NAMALWA (cell line): ENCODE data around the gene EXOC4.

Source experiments
- DNase-seq: peaks from one replicate; pipeline ENCODE4 v3.0.0-alpha.2; 2015; ENCODE audit warnings: low spot score

Gene EXOC4

GRCh38 chr7:133674079-133674763, 421.3 kb downstream of the EXOC4 start:
- DNase-seq: no peak

GRCh38 chr7:133675510-133676218, 422.8 kb downstream of the EXOC4 start:
- DNase-seq: no peak

DNA sequence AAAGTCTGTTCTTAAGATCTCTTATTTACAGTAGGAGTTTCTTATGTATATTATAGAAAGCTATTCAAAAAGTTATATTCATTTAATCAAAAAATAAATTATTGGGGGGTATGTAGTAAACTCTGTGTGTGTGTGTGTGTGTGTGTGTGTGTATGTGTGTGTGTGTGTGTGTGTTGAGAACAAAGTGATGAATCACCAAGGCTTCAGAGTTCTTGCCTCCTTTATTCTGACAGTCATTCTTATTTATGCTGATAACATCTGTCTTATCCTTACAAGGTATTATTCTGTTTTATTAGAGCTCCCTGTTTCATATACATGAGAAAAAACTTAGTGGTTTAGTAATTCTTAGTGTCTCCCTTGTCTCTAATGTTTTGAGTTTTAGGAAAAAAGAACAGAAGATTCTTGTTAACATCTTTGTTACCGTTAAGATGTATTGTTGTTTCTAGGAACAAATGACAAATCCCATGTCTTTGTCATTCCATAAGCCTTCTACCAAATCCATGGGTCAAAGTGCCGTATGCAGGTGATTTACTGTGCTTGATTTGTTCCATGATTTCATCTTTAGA, 424.0 kb downstream of the EXOC4 start:
- no peak for DNase-seq

DNA sequence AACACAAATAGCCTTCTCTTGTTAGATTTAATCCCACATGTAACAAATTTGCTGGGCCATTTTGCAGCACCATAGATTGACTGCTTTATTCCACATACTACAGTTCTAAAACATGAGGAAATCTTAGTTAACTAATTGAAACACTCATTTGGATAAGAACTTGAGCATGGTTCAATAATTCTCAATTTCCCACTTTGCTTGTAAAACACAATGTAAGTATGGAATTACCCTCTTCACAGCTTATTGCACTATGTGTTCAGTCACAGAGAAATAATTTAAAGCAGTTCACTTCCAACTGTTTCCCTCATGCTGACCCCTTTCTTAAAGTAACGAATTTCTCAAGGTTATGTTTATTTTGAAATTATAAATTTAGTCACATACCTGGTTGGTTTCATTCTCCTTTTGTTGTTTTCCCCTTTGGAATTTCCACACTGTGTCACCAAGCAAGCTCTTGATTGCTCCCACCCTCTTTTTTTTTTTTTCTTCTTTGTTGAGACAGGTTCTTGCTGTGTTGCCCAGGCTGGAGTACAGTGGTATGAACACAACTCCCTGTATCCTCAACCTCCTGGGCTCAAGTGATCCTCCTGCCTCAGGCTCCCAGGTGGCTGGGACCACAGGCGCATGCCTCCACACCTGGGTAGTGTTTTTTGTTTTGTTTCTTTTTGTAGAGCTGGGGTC, 425.4 kb downstream of the EXOC4 start:
- no peak for DNase-seq

DNA sequence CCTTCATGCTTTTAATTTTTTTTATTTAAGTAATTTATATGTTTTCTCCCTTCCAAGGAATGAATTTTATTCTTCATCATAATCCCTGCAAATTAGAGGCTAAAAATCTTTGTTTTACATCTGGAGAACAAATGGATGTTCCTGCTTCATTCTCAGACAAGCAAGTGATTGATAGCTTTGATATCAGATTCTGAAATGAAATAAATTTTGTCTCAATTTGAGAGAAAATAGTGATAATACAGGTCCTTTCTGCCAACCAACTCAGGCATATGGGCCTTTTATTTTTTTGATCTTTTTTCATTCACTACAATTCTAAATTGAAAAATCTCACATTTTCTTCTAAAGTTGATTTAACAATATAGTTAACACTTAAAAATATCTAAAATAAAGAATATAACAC, 427.1 kb downstream of the EXOC4 start:
- DNase-seq: no peak

GRCh38 chr7:133681529-133681928, 428.7 kb downstream of the EXOC4 start:
- no peak for DNase-seq

- DNase-seq: no peak
Observed at GRCh38 chr7:133682364-133683181, 429.7 kb downstream of the EXOC4 start.

DNA sequence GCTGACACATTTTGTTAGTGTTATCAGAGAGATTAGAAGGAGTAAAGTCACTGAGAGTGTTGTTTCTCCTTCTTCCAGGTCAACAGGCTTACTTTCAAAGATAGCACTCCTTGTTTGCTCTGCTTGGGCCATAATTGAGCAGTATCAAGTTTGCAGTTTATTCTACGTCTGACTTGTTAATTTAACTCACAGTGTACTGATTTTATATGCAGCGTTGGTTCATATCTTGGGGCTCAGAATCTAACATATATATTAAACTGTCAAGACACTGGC, 430.2 kb downstream of the EXOC4 start:
- DNase-seq: no peak

GRCh38 chr7:133688483-133689239, 435.8 kb downstream of the EXOC4 start:
- no peak for DNase-seq

- DNase-seq: no peak
Observed at GRCh38 chr7:133690740-133691139, 437.9 kb downstream of the EXOC4 start.

GRCh38 chr7:133691727-133692610, 439.1 kb downstream of the EXOC4 start:
- no peak for DNase-seq

DNA sequence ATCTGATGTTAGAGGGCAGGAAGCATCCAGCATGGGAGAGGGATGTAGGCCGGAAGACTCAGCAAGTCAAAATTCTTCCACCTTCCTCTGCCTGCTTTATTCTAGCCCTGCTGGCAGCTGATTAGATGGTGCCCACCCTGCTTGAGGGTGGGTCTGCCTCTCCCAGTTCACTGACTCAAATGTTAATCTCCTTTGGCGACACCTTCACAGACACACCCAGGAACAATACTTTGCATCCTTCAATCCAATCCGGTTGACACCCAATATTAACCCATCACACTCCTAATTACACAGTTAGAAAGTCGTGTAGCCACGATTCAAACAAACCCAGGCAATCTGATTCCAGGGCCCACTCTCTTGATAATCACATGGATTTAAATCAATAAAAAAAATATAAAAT, 440.4 kb downstream of the EXOC4 start:
- DNase-seq: no peak

GRCh38 chr7:133696056-133696455, 443.2 kb downstream of the EXOC4 start:
- no peak for DNase-seq

DNA sequence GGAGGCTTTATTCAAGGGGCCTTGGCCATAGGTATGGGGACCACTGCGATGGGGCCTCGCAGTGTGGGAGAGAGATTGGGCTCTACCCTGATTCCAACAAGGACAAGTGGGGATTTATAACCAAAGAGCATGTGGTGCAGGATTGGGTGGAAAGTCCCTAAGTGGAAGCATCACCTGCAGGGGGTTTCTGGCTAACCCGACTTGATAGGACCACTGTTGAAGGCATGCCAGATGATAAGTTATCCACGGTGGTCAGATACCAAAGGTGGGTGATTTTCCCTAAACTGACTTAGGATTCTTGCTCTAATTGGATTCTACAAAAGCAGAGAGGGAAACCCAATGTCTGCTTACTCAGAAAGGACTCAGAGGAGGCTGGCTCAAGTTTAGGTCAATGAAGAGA, 444.7 kb downstream of the EXOC4 start:
- DNase-seq: no peak

DNA sequence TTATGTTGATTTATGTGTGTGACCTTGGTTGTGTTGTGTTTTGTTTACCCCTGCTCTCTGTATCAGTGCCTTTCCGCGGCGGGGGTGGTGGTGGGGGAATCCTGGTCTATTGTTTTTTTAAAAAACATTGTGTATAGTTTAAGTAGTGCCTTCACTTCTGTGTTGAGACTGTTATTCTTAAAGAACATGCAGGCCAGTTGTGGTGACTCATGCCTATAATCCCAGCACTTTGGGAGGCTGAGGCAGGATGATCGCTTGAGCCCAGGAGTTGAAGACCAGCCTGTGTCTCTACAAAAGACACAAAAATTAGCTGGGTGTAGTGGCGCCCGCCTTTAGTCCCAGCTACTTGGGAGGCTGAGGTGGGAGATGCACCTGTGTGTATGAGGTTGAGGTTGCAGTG, 445.2 kb downstream of the EXOC4 start:
- no peak for DNase-seq

DNA sequence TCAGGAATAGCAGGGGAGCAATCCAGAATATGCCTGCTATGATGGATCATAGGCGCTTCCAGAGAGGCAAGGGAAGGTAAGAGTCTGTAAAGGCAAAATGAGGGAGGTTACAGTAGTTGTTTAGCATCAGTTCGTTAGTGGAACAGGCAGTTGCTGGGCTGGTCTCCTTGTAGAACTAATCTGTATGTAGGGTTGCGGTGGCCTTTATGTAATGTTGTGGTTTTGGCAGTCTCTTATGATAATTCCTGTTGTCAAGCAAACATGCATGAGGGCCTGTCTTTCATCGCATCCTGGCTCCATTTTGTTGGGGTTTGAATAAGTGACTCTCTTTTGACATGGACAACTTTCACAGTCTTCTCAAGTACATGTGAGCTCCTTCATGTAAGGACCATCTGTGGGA, 446.5 kb downstream of the EXOC4 start:
- no peak for DNase-seq

DNA sequence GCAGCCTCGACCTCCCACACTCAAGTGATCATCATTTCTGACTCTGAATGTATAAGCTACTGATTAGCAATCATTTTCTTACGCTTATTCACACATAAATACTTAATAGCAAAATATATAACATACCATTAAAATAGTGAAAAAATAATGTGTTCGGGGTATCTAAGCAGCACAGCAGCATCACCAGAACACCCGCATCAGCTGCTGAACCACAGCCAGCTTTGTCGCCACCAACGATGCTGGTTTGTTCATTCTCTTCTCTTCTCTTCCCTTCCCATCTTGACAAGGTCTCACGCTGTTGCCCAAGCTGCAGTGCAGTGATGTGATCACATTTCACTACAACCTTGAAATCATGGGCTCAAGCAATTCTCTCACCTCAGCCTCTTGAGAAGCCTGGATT, 449.2 kb downstream of the EXOC4 start:
- DNase-seq: no peak

GRCh38 chr7:133702960-133703359, 450.1 kb downstream of the EXOC4 start:
- no peak for DNase-seq

- no peak for DNase-seq
Observed at GRCh38 chr7:133703547-133703946, 450.7 kb downstream of the EXOC4 start.

- DNase-seq: no peak
Observed at GRCh38 chr7:133704453-133704852, 451.6 kb downstream of the EXOC4 start.

DNA sequence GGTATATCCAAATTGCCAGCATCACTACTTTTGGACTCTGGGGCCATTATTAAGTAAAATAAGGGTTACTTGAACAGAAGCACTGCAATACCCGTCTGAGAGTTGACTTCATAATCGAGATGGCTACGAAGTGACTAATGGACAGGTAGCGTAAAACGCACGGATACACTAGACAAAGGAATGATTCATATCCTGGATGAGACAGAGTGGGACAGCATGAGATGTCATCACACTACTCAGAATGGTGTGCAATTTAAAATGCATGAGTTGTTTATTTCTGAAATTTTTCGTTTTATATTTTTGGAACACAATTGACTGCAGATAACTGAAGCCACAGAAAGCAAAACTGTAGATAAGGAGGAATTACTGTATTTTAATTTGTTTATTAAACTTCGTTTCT, 452.7 kb downstream of the EXOC4 start:
- no peak for DNase-seq
